GM23338 (cell line): ENCODE measurements around the gene UGT2A1.

ENCODE experiments used
- CREB1 ChIP-seq: fragments of 250-450 bp; sonication (Bioruptor Pico); IDR thresholded peaks from 2 replicates; pipeline ENCODE4 v1.5.0; 2020; ENCODE audit warnings: low read depth, mild to moderate bottlenecking, moderate library complexity
- CTCF ChIP-seq, 2 experiments: fragments of 200-600 bp in 1 of 2; sonication (generic) in 1 of 2; conservative IDR thresholded peaks; 2 replicates each; pipeline versions ENCODE4 v1.5.1 to v1.6.1; 2016 to 2017; ENCODE audit warnings: antibody characterized with exemption in 2 of 2, low read depth in 2 of 2, mild to moderate bottlenecking in 2 of 2, moderate library complexity in 1 of 2
- EZH2 ChIP-seq: fragments of 200-600 bp; sonication (generic); IDR thresholded peaks from one replicate; pipeline ENCODE4 v1.8.0; 2017; ENCODE audit warnings: antibody characterized with exemption, mild to moderate bottlenecking, low read depth; ENCODE audit not compliant: unreplicated experiment
- EZH2phosphoT487 ChIP-seq: fragments of 200-600 bp; sonication (generic); IDR thresholded peaks from one replicate; pipeline ENCODE4 v1.8.1; 2018; ENCODE audit warnings: antibody characterized with exemption; ENCODE audit not compliant: unreplicated experiment
- JUNB ChIP-seq: IDR thresholded peaks from one replicate; pipeline ENCODE4 v1.6.1; 2016; ENCODE audit warnings: antibody characterized with exemption; ENCODE audit not compliant: unreplicated experiment
- POLR2AphosphoS5 ChIP-seq: IDR thresholded peaks from 2 replicates; pipeline ENCODE4 v1.6.1; 2016; ENCODE audit warnings: antibody characterized with exemption, low read depth
- REST ChIP-seq: IDR thresholded peaks from one replicate; pipeline ENCODE4 v1.6.1; 2018; ENCODE audit warnings: antibody characterized with exemption; ENCODE audit not compliant: unreplicated experiment
- ZNF114 ChIP-seq: fragments of 250-450 bp; sonication (Bioruptor Pico); IDR thresholded peaks from 2 replicates; pipeline ENCODE4 v1.5.0; 2020; ENCODE audit warnings: mild to moderate bottlenecking, moderate library complexity

GRCh38 chr4:69568787-69569186, 84.3 kb downstream of the UGT2A1 start:
- no peak for TF ChIP-seq CTCF (conservative IDR thresholded peaks at IDR 0.05; ENCODE audit: low read depth in 2 of 2)
- TF ChIP-seq EZH2, result no peak
- no peak for TF ChIP-seq POLR2AphosphoS5
- TF ChIP-seq JUNB, result no peak
- TF ChIP-seq ZNF114 (CRISPR knock-in tag), result no peak
- no peak for TF ChIP-seq REST
- TF ChIP-seq CREB1 (CRISPR knock-in tag), result no peak
- no peak for TF ChIP-seq EZH2phosphoT487
